T47D (cell line): ENCODE data around the gene ANK3.

Source experiments
- DNase-seq, 2 experiments: peaks; one replicate each; pipeline versions ENCODE4 v3.0.0 to v3.0.0-alpha.2; 2011 to 2012; ENCODE audit warnings: low read depth in 1 of 2, low spot score in 1 of 2
- JUND ChIP-seq: IDR thresholded peaks from 2 replicates; pipeline ENCODE4 v1.6.1; 2012; ENCODE audit warnings: low read depth
- in situ Hi-C: cut with HindIII; loops from 2 replicates; pipeline ENCODE4 v1.10.0; 2016; ENCODE audit warnings: low sequenced_read_pairs, low pct_unique_long_range_greater_than_20kb

ANK3 gene

DNA sequence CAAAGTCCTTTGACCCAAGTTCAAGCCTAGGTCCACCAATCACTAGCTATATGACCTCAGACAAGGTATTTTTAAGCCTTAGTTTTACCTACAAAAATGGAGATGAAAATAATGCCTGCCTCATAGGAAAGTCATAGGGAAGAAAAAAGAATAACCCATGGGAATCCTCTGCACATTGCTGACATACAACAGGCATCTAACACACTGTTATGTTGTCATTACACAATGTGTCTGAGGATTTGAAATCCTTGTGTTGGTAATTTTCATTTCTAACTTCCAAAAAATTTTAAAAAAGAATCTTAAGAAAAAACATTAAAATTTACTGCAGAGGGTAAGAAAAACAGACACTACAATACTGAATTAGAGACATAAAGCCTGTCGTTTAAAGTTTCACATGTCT, 5.7 kb downstream of the ANK3 start:
- no peak for DNase-seq
- in situ Hi-C loops: no loop called here
- no peak for TF ChIP-seq JUND

DNA sequence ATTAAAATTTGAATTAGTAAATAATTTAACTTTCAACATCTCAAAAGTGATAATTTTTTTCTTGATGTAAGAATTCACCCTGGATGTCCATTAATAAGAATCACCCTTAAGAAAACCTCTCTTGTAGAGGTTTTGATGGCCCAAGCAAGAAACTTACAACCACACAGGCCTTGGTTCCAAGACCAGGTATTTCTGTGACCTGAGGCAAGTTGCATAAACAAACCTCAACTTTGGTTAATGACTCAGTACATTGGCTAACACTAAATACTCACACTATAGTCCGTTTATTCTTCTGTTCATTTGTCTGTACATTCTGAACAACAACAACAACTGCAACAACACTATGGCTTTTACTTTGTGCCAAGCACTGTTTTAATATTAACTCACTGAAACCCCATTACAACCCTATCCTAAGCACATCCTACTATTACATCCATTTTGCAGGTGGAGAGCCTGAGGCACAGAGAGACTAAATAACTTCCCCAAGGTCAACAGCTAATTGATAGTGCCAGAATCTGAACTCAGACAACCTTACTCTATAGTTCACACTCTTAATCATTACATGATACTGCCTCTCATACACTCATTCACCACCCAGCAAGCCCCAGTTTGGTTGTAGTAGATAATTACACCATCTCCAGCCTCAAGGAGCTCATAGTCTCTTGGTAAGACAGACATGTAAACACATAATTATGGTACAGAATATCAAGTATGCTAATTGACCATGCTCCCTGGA, 6.6 kb downstream of the ANK3 start:
- DNase-seq: peak; percentile 14 to 73
- no peak for TF ChIP-seq JUND
- in situ Hi-C loops: no loop called here

DNA sequence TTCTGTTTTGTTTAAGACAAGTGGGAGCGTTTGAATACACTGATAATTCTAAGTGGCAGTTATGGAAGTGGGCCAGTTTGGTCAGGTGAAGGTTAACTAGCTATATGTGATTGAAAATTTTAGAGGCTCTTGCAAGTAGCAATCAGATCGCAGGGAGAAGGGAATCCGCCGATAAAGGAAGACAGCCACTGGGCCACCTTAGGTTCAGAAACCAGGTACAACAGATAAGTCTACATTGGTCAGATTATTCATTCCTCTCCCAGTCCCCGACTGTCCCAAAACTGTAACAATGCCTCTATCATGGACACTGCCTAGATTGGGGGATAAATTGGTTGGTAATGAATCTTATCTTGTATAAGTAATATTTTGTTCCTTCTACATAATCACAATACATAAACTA, 8.9 kb downstream of the ANK3 start:
- TF ChIP-seq JUND: no peak
- in situ Hi-C loops: no loop called here
- no peak for DNase-seq

DNA sequence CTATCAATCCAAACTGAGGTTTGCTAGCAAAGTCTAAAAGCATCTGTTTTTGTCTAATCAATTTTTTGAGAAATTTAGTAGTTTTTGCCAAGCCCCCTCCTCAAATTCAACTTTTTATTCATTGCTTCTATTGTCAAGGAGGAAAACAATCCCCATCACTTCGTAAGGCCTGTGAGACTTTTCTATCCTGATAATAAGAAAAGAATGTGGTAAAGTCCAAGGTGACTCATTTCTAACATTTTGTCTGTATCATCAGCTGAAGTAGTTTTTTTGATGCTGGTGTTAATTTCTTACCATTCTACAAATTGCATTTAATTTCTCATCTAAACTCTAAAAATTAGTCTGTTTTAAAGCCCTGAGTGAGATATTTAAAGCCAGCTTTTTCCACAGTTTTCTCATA, 11.7 kb downstream of the ANK3 start:
- in situ Hi-C loops: no loop called here
- DNase-seq: no peak
- TF ChIP-seq JUND: no peak

DNA sequence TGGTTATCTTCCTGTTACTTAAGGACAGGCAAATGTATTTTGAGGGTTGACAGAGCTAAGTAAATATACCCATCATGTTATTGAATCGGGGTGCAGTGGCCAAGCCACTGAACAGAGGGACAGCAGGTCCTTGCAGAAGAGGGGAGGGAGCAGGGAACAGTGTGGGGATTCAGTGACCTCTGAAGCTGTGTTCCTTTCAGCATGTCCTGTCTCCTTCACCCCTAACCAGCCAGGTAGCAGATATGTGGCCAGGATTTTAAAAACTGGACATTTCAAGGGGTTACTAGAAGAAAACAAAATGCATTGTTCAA, 12.7 kb downstream of the ANK3 start:
- no peak for DNase-seq
- no peak for TF ChIP-seq JUND
- in situ Hi-C loops: no loop called here

DNA sequence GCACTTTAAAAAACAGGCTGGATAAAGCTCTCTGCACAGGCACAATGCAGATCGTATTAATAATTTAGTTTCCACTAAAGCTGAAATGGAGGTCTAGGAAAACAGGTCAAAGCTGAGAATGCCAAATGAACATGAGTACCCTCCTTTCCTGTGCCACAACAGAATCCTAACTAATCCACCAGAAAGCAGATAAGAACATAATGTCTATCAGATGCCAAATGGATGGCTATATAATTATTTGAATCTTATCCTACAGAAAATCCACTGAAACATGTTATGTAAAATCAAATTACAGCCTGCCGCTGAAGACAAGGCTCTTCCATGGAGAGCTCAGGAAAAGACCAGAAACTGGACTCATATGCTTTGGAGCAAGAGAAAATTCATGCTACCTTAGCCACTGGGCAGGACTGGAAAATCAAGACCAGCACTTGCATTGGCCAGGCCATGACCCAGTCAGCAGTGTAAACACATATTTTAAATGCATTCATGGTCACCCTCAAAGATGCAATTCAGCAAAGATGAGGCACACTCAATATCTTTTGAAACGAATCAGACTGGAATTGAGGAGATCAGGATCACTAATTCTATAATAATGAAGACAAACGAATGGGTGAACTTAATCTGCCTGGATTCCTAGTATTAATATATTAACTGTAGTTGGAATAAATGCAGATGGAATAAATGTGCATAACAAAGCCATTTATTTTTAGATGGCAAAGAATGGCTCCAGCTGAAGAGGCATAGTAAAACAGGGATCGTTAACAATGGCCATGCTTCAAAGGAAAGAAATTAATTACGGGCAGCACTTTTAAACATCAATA, 13.2 kb downstream of the ANK3 start:
- in situ Hi-C loops: no loop called here
- DNase-seq: peak; percentile 19 to 72

DNA sequence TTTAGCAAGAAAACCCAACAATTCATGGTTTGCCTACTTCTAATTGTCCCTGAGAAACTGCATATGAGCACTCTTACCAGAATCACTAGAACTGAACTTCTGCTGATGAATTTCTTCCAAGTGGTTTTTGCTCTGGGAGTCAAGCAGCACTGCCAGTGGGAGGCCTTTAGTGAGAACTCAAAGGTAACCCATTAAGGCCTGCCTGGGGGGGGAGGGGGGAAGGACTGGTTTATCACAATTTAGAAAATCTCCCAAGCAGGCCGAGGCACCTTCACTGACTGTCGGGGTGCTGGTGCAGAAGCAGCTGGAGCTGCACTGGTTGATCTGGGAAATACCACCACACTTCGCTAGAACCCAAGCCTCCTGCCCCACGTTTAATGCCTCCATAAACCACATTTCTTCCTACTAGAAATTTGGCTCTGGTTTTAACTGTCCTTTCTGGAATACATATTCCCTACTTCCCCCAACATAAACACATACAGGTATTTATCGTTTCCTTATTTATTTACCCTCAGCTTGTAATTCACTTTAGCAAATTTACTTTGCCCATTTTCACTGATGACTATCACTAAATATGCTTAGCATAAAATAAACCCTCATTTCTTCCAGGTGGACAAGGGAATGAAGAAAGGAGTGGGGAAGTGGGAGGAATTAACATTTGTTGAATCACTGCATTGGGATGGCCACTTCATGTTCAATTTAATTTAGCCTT, 14.2 kb downstream of the ANK3 start:
- in situ Hi-C loops: no loop called here
- DNase-seq: peak; percentile 58 to 74
- TF ChIP-seq JUND: peak; percentile 91

More for the DNA sequence above, 13.2 kb downstream of the ANK3 start:
- TF ChIP-seq JUND: no peak

DNA sequence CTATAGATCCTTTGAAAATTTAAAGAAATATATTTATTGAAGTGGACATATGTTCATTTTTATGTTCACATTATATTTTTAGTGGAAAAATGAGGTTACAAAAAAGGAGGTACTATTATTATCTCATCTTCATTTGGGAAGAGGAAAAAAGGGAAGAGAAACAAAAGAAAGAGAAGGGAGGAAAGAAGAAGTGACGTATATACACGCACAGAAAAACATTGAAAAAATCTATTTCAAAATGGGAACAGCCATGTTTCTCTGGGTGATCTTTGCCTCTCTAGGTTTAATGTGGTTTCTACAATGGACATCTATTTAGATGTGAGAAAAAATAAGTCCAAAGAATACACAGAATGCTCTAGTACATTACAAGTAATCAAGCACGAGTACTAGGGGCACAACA, 14.8 kb downstream of the ANK3 start:
- no peak for TF ChIP-seq JUND
- DNase-seq: no peak
- in situ Hi-C loops: no loop called here

DNA sequence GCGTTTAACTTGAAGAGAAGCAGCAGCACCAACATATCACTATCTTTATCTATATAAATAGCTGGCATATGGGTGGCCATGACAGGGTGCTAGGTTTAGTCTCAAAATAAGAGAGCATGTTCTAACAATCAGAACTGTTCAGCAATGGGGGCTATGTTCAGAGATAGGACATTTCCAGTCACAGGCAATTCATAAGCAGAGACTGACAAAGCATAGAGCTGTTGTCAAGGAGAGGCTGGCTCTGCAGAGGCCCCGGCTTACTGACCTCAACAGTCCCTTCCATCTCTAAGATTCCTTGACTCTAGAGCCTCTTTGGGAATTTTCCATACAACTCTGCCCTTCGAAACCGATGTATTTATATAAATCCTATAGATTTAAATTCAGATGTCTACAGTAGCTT, 17.2 kb downstream of the ANK3 start:
- no peak for DNase-seq
- no peak for TF ChIP-seq JUND
- in situ Hi-C loops: no loop called here

DNA sequence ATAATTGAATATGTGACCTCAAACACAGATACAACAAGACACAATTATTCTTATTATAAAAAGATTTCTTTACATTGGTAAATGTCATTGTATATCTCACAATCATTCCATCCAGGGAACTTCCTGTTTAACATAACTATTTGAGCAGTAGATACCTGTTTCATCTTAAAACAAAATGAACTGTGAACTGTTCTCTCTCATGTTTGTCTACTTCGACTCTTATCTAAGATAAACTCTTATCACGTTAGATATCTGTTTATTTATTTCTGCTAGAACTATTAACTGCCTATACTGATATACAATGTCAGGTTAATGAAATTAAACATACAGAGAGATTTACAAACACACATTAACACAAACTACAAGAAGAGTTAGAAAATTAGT, 20.1 kb downstream of the ANK3 start:
- DNase-seq: no peak
- TF ChIP-seq JUND: no peak
- in situ Hi-C loops: no loop called here

DNA sequence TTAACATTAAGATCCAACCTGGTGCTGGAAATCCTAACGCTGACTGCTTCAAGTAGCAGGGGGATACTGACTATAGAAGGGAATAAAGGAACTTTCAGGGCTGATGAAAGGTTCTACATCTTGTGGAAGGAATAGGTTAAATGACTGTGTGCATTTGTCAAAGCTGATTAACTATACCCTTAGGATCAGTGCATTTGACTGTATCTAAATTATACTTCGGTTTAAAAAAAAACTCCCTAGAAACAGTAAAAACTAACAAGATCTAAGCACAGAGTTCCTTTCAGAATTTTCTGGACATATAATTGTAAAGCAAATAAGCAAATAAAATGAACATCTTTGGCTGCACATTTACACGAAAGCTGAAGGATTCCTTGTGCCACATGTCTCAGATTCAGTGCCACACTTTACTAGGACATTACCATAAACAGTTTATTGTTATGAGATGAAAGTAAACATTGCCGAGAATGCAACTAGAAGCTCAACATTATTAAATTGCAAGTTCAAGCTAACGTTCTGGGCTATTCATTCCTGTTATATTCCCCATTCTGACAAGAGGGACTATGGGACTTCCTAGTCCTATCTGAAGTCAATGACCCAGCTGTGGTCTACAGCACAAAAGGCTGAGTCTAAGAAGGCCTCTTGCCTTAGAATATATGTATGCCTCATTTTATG, 20.7 kb downstream of the ANK3 start:
- in situ Hi-C loops: no loop called here
- no peak for DNase-seq

DNA sequence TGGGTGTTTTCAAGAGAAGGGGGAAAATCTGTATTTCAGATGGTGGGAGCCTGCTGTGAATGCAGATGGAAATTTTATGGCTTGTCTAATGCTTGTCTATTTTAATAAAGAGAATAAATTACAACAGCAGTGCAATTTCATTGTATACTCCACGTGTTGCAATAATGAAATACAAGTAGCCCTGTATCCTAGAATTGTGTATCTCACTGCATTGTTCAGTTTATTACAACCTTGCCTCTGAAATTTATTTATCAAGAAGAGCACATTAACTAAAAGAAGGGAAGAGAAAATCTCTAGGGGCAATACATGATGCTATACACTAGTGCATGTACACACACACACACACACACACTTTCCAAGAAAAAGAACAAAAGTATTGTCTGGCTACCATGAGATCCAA, 21.8 kb downstream of the ANK3 start:
- TF ChIP-seq JUND: no peak
- in situ Hi-C loops: no loop called here
- no peak for DNase-seq

More for the DNA sequence above, 20.7 kb downstream of the ANK3 start:
- TF ChIP-seq JUND: no peak

DNA sequence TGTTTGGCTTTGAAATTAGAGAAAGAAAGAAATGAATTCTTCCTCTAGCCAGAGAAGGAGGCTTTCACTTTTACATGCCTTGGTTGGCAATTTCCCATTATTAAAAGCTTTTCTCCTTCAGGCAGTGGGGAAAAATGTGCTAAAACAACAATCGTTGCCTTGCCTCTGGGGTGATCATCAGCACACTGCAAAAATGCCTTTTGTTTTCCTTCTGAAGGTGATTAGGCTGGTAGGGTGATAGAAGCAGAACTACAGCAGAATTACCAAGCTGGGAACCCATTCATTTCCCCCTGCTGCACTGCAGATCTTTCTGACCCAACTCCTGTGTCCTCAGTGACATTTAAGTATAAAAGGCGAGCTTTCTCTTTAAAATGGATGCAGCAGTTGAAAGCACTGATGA, 22.2 kb downstream of the ANK3 start:
- in situ Hi-C loops: no loop called here
- no peak for DNase-seq
- no peak for TF ChIP-seq JUND
